Cardiac muscle cell (in vitro differentiated cells and primary cell): ENCODE results near the gene SOX8. TPM values are rescaled to one million over a fixed set of nuclear protein-coding genes. Genes with fewer than 3 reads are reported as not detected.

Experiments
- DNase-seq, 2 donors: peaks; one replicate each; pipeline versions ENCODE4 v3.0.0 to v3.0.0-alpha.2; 2010 to 2017; ENCODE audit warnings: low read depth in 1 of 2, low spot score in 1 of 2
- H3K27ac ChIP-seq: fragments of 200-600 bp; sonication (generic); 2 replicates; pipeline ENCODE4 v1.5.1; 2016
- H3K27me3 ChIP-seq: fragments of 200-600 bp; sonication (generic); 2 replicates; pipeline ENCODE4 v1.6.0; 2016; ENCODE audit warnings: control low read depth
- H3K36me3 ChIP-seq: fragments of 200-600 bp; sonication (generic); 2 replicates; pipeline ENCODE4 v1.5.1; 2016; ENCODE audit warnings: control low read depth
- H3K4me1 ChIP-seq: fragments of 200-600 bp; sonication (generic); 2 replicates; pipeline ENCODE4 v1.8.1; 2017; ENCODE audit warnings: low read depth, mild to moderate bottlenecking, mixed run types
- H3K4me3 ChIP-seq: fragments of 200-600 bp; sonication (generic); 2 replicates; pipeline ENCODE4 v1.5.1; 2016; ENCODE audit warnings: mild to moderate bottlenecking
- H3K9me3 ChIP-seq: fragments of 200-600 bp; sonication (generic); 2 replicates; pipeline ENCODE4 v1.5.1; 2017; ENCODE audit warnings: low read depth, mild to moderate bottlenecking, control low read depth
- CTCF ChIP-seq: IDR thresholded peaks from 2 replicates; pipeline ENCODE4 v1.5.1; 2012; ENCODE audit warnings: low read depth, mild to moderate bottlenecking, low read length
- polyA plus RNA-seq: library from polyadenylated mRNA; unstranded; fragments of >200 nt; fragmentation: Nextera tagmentation; extraction: Ambion mirVana; gene quantifications from 2 replicates; pipeline ENCODE4 v1.2.1, GENCODE V29; 2016
- total RNA-seq: library from RNA; depleted of rRNA; stranded (reverse); fragments of >200 nt; gene quantifications from 2 replicates; pipeline ENCODE4 v1.2.3, GENCODE V29; 2016

Gene SOX8
- total and polyA plus RNA-seq, 2 experiments from 2014 or later = 5.8 to 13.7 TPM

- H3K27ac ChIP-seq = no peak overlapping the region
- DNase-seq = no peak
- no peaks in the 10 kb centered on the region for H3K9me3 ChIP-seq
- peaks cover 33% of the 10 kb centered on the region for H3K27me3 ChIP-seq
- no peaks in the 10 kb centered on the region for H3K36me3 ChIP-seq
- H3K4me1 ChIP-seq = no peaks in the 10 kb centered on the region
- TF ChIP-seq CTCF = no peak
- no peak overlapping the region for H3K4me3 ChIP-seq
These were observed 3.4 kb downstream of the SOX8 start for GRCh38 chr16:984736-985636.

DNA sequence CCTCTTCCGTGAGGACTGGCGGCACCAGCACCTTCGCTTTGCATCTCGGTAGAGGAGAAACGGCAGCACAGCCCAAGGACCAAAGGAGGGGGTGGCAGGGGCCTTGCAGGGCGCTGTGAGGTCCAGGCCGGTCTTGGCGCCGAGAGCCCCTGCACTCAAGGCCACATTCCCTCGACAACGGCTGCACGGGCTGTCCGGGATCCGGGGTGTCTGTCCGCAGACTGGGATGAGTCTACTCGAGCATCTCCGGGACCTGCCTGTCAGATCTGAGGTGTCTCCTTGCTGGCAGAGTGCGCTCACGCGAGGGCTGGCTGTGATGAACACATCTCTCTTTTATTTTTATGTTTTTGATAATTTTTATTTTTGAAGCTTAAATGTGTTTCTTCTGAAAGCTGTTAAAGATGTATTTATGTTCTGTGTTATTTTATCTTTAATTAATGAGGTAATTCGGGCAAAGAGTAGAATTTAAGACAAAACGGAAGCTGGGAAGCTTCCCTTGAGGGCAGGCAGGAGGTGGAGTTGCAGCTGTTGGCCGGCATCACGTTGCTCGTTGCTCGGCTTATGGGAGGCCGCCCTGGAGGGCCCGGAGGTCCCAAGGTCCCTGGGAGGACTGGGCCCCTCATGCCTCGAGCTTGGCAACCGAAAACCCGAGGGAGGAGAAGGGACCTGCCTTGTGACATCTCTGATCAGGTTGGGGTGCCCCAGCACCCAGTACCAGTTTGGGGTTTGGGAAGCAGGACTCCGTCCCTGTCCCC, 4.3 kb downstream of the SOX8 start:
- no peaks in the 10 kb centered on the region for H3K4me1 ChIP-seq
- DNase-seq = no peak
- no peak for TF ChIP-seq CTCF
- no peak overlapping the region for H3K4me3 ChIP-seq
- no peak overlapping the region for H3K27ac ChIP-seq
- peaks cover 27% of the 10 kb centered on the region for H3K27me3 ChIP-seq
- H3K36me3 ChIP-seq = no peaks in the 10 kb centered on the region
- H3K9me3 ChIP-seq = no peaks in the 10 kb centered on the region

DNA sequence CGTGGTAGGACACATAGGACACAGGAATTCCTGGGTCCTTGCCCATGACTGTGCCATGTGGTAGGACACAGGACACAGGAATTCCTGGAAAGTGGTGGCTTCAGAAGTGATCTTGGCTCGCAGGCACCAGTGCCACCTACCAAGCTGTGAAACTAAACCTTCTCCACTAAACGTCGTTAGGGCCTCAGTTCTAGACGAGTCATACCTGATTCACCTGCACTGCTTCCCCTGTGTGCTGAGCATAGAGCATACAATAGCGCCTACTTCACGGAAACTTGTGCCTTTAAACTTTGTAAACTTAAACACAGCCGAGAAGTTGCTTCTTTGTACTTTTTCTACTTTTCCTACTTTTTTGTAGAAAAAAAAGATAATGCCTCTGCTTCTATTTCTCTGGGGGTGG, 4.8 kb downstream of the SOX8 start:
- Histone ChIP-seq H3K27me3 (peaks cover 27% of the 10 kb centered on the region), H3K36me3 (no peaks in the 10 kb centered on the region), H3K9me3 (no peaks in the 10 kb centered on the region), H3K4me1 (no peaks in the 10 kb centered on the region), H3K27ac (no peak overlapping the region), H3K4me3 (no peak overlapping the region)
- no peak for DNase-seq
- TF ChIP-seq CTCF = no peak

- DNase-seq = no peak
- Histone ChIP-seq H3K4me3 (no peak overlapping the region), H3K36me3 (no peaks in the 10 kb centered on the region), H3K9me3 (no peaks in the 10 kb centered on the region), H3K27ac (no peak overlapping the region), H3K27me3 (peaks cover 23% of the 10 kb centered on the region), H3K4me1 (no peaks in the 10 kb centered on the region)
- no peak for TF ChIP-seq CTCF
These were observed 5.5 kb downstream of the SOX8 start for GRCh38 chr16:986925-987582.

DNA sequence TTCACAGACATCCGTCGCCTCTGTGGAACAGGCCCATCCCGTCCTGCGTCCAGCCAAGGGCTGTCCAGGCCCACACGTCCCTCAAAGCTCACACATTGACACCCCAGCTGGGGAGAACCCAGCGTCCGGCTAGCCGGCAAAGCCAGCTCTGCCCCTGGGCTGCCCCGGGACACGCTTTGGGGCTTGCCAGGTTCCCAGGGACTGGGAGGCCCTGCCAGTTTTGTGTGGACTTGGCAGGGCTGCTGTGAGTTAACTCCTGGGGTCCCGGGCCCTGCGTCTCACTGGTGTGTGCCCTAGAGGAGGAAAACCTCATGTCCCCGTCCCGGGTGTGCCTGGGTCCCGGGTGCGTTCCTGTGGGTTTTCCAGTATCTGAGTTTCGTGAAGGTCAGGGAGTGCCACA, 6.3 kb downstream of the SOX8 start:
- no peak overlapping the region for H3K27ac ChIP-seq
- DNase-seq = no peak
- no peak for TF ChIP-seq CTCF
- H3K4me1 ChIP-seq = no peaks in the 10 kb centered on the region
- no peaks in the 10 kb centered on the region for H3K9me3 ChIP-seq
- H3K4me3 ChIP-seq = no peak overlapping the region
- H3K27me3 ChIP-seq = peaks cover 15% of the 10 kb centered on the region
- no peaks in the 10 kb centered on the region for H3K36me3 ChIP-seq
